Activated CD4-positive, alpha-beta T cell treated with anti-CD3 and anti-CD28 coated beads for 4 hours (primary cell): ENCODE results near the gene RAPH1.
"Not testable (repeated sequence)": the region's sequence is repeated elsewhere in the genome, so short reads cannot be mapped to it uniquely, and the experiment has no call there.

Experiments used
- DNase-seq, 2 donors: peaks; one replicate each; pipeline ENCODE4 v3.0.0-alpha.2; 2020

Gene RAPH1

DNA sequence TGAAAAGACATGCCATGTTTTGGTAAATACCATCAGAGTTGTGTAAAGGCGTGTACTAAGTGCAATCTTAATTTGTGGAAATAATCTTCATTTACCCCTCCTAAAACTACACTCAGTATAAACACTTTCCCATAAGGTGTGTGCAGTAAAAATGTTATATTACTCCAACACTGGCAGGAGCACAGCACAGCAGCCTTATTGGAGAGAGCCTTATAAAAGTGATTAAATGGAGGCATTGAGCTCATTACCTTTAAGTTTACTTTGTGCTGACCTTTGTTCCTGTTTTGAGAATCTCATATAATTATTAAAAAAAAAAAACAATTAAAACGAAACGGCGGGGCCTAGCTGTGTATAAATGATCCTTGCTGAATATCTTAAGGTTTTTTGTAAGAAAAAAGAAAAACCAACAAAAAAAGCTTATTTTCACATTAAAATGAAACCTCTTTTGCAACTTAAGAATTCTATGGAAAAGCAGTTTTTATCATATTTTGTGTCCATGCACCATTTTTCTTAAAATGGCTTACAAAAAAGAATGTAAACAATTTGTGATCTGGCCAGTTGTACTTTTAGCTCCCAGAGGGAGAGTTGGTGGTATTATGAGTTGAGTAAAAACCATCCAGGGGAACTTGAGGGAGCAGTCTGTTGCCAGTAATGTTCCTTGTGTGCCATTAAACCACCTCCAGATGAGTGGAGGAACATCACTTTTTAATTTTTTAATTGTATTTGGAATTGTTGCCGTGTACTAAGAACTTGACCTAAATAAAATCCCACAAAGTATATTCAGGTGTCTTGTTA is 103.5 kb downstream of the RAPH1 start:
- no peak for DNase-seq

DNA sequence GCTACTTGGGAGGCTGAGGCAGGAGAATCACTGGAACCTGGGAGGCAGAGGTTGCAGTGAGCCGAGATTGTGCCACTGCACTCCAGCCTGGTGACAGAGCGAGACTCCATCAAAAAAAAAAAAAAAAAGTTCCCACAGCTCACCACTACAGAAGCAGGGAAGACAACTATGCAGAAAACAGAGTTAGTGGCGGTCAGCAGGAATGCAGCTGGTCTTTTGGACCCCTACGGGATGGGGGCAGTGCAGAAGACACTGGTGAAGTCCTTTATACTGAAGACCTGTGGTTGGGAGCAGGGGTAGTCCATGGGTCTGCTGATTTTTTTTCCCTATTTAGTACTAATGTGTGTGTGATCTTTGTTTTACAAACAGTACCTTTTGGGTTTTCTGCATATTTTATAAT is 105.5 kb downstream of the RAPH1 start:
- DNase-seq = not testable (repeated sequence)

DNA sequence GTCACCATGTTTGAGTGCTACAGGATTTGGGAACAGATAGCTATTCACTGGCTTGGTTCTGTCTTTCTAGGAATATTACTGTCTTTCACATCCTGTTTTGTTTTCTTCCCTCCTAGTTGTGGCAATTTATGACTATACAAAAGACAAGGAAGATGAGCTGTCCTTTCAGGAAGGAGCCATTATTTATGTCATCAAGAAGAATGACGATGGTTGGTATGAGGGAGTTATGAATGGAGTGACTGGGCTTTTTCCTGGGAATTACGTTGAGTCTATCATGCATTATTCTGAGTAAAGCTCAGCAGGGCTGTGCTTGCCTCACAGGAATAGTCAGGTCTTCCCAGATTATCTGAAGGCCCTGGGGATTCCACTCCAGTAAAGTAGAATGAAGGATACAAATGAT is 108.0 kb downstream of the RAPH1 start:
- no peak for DNase-seq

DNA sequence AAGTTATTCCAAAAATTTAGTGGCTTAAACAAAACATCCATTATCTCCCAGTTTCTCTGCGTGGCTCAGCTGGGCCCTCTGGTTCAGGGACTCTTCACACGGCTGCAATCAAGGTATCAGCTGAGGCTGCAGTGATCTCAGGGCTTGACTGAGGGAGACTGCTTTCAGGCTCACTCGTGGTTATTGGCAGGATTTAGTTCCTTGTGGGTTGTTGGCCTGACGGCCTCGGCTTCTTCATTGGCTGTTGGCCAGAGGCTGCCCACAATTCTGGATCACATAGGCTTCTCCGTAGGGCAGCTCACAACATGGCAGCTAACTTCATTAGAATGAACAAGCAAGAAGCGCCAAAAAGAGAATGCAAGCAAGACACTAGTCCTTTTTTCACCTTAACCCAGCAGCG is 116.8 kb downstream of the RAPH1 start:
- DNase-seq = no peak

DNA sequence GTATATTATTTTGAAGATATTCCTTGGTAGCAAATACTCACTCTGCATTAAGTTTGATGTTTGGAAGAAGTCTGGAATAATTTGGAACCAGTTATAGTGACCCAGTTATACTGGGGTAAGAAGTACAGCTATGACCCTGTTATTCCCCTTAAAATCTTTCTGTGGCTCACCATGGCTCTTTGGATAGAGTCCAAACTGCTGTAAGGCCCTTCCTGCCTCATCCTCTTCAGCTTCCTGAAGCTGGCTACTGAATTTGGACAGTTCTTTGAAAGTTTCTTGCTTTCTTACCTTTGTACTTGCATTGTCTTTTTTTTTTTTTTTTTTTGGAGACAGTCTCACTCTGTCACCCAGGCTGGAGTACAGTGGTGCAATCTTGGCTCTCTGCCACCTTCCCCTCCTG is 121.3 kb downstream of the RAPH1 start:
- DNase-seq = no peak

DNA sequence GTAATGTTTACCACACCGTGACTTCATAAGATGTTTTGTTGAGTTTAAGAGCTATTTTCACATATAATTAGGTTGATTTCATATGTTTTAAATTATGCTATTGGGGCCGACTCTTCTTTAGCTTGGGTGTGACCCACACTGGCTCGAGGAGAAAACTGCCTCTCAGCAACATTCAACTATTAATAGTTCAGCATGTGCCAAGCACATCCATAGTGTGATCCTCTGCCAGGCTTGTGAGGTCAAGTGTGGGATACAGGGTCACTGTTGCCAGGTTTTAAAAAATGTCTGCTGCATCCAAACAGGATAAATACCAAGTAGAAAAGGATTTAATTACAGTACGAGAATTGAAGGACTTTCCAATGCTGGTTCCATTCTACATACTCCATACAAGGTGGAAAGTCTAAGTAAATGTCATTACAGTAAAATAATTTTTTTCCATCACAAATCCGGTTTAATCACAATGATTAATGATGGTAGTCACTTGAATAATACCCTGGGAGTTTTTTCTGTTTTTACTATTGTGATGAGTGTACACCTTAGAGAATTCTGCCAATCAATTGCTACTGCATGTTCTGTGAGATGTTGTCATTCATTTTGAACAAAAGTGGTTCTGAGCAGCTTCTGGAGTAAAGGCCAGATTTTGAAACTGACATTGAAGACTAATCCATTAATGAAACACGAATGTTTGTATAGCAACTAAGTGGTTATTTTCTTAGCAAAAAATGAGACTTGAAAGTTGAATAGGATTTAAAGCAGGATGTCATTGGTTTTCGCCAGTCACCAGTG is 122.4 kb downstream of the RAPH1 start:
- DNase-seq = no peak

DNA sequence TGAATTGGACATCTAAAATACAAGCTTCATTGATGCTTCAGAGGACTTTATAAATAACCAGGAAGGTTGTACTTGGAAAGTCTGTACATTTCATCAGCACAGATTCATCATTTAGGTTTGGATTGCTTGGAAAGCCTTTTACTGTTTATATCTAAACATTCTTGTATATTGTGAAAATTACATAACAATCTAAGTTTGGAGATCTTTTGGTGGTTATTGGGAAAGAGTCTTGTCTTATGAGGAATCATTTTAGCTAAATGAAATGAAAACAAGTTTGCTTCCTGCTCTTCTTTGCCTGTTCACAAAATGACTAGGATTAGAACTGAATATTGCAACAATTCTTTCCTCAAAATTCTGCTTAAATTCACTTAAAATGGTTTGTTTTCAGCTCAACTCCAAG is 127.6 kb downstream of the RAPH1 start:
- no peak for DNase-seq

DNA sequence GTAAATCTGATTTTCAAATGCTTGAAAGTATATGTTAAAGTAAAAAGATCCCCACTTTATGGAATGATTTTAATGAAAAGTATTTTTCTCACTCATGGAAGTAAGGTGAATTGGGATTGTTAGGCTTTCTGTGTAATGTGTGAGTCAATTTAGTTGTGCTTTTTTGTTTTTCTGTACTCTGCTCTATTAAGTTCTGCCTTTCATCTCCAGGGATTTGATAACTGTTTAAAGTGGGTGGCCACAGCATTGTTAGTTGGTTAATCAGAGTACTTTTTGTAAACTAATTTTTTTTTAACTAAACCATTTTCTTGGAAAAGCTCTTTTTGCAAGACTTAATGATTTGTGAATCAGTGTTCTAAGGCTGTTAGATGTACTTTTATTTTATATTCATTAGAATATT is 130.1 kb downstream of the RAPH1 start:
- DNase-seq = no peak

DNA sequence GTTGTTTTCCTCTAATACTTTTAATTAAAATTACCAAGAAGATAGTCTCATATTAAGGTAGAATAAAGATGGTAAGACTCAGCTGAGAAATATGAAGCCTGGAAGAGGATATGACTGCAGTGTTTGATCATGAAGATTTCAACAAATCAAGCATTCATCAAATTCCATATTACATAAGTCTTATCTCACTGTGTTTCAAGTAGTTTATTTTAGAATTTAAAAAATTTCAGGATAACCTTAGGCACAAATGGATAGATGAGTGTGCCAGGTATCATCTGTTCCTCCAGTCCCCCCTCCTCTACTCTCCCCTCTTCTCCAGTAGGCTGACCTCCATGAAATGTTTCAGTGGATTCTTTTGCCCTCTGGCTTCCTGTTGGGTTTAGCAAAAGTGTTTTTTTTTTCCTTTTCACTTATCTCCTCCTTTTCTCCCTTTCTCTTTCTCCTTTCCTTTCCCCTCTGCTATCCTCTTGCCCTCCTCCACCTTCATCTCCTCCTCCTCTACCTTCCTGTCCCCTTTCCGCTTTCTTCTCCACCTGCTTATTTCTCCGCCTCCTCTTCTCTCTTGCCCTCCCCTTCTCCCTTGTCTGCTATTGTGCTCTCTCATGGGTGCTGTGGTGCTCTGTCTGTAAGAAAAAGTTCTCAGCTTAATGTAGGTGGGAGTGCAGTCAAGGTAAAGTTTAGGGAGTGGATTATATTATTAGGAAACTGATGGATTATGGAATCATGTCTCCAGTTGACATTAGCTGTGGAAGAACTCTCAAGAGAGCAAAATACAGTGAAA is 134.1 kb downstream of the RAPH1 start:
- DNase-seq = no peak

DNA sequence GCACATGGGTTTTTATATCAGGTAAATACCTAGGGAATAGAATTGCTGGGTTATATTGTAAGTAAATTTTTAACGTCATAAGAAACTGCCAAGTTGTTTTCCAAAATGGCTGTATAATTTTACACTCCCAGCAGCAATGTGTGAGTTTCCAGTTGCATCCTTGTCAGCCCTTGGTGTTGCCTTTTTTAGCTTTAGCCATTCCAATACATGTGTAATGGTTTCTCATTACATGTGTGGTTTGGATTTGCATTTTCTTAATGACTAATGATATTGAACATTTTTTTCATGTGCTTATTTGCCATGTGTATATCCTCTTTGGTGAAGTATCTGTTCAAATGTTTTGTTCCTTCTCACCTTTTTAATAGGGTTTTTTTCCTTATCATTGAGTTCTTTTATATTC is 136.1 kb downstream of the RAPH1 start:
- no peak for DNase-seq

DNA sequence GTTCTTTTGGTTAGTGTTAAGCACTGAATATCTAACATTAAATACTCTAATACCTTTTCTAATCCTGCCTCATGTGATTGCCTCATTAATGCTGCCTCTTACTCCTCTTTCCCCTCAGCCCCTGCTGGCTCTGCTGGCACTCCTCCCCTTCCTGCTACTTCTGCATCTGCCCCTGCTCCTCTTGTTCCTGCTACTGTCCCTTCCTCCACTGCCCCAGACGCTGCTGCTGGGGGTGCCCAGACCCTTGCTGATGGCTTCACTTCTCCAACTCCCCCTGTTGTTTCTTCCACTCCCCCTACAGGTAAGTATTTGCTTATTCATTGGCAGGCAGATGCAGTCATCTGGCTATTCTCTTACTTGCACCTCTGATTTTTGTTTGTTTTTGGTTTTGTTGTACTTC is 138.4 kb downstream of the RAPH1 start:
- no peak for DNase-seq

DNA sequence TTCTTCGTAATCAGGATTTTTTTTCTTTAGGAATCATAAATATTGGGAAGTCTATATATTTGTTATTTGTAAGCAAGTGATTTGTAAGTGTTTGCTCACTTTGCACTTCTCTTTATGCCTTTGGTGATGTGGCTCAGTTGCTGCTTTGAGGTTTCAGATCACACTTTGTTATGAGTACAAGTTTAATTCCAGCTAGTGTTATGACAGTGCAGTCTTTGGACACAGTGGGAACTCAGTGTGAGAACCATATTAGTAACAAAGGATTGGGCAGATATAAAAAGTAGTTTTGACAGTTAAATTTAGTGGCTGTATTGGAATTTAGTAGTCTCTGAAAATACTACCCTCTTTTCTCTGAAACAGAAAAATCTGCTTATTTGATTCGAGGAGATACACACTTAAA is 139.2 kb downstream of the RAPH1 start:
- DNase-seq = no peak

DNA sequence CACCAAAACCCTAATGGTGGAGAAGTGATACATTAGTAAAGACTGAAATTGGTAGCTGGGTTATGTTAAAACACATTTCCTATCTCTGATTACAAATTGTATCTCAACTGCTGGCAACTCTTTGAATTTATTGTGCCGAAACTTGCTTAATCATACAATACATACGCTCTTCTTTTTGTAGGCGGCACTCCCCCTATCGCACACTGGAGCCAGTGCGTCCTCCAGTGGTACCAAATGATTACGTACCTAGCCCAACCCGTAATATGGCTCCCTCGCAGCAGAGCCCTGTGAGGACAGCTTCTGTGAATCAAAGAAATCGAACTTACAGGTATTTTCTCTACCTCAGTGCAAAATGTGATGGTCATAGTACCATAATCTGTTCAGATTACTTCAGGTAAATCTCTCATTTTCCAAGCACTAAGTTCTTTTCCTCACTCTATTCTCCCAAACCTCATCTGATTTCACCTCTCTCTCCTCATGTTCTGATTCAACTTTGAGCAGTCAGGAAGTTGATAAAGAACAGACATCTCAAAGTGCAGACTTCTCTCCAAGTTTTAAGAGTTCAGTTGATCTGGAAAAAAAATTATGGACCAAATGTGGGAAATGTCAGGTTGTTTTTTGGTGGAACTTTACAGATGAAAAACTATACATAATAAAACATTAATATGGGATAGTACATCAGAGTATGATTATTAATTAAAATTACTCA is 140.4 kb downstream of the RAPH1 start:
- no peak for DNase-seq

DNA sequence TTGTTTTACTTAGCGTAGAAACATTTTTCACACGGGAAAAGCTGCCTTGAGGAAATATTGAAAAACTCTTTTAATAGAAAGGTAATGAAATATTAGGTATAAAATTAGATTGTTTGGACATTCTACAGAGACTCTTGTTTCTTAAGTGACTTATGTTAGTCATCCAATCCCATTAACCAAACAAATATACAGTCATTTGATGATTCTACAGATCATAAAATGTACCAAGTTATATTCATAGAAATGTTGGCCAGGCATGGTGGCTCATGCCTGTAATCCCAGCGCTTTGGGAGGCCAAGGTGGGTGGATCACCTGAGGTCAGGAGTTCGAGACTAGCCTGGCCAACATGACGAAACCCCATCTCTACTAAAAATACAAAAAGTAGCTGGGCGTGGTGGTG is 146.9 kb downstream of the RAPH1 start:
- not testable (repeated sequence) for DNase-seq

DNA sequence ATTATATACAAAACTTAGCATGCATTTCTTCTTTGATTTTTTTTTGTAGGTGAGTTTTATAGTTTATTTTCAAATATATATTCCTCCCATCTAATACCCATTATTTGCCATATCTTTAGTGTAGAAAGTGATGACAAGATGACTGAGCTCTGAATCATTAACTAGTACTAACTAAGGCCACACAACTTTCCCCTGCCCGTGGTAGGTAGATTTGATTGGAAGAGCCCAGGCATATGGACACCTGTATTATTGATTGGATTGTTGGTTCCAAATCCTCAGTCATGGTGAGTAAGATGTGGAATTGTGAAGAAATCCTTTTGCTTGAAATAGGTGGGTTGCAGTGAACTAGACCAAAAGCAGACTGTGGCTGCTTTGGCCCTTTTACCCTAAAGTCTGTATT is 152.1 kb downstream of the RAPH1 start:
- no peak for DNase-seq

DNA sequence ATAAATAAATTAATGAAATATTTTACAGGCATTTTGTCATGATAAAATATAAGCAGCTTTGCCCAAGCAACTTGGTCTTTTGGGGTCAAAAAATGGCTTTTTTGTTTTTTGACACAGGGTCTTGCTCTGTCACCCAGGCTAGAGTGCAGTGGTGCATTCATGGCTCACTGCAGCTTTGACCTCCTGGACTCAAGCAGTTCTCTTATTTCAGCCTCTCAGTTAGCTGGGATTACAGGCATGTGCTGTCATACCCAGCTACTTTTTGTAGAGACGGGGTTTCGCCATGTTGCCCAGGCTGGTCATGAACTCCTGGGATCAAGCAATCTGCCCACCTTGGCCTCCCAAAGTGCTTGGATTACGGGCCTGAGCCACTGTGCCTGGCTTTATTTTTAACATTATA is 155.9 kb downstream of the RAPH1 start:
- DNase-seq = no peak

DNA sequence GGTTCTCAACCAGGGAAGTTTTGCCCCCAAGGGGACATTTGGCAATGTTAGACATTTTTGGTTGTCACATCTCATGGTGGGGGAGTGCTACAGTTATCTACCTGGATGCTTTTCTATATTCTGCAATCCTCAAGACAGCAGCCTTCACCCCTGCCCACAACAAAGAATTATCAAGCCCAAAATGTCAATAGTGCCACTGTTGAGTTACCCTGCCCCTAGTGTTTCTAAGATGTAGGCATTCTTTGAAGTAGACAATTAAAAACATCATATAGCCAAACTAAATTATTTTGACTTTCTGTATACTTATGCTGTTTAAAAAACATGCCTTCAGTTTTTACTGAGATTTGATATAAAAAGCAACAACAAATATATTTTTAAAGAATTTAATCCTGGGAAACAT is 158.9 kb downstream of the RAPH1 start:
- no peak for DNase-seq

DNA sequence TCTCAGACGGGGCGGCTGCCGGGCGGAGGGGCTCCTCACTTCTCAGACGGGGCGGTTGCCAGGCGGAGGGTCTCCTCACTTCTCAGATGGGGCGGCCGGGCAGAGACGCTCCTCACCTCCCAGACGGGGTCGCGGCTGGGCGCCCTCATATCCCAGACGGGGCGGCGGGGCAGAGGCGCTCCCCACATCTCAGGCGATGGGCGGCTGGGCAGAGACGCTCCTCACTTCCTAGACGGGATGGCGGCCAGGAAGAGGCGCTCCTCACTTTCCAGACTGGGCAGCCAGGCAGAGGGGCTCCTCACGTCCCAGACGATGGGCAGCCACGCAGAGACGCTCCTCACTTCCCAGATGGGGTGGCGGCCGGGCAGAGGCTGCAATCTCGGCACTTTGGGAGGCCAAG is 162.4 kb downstream of the RAPH1 start:
- DNase-seq = not testable (repeated sequence)

DNA sequence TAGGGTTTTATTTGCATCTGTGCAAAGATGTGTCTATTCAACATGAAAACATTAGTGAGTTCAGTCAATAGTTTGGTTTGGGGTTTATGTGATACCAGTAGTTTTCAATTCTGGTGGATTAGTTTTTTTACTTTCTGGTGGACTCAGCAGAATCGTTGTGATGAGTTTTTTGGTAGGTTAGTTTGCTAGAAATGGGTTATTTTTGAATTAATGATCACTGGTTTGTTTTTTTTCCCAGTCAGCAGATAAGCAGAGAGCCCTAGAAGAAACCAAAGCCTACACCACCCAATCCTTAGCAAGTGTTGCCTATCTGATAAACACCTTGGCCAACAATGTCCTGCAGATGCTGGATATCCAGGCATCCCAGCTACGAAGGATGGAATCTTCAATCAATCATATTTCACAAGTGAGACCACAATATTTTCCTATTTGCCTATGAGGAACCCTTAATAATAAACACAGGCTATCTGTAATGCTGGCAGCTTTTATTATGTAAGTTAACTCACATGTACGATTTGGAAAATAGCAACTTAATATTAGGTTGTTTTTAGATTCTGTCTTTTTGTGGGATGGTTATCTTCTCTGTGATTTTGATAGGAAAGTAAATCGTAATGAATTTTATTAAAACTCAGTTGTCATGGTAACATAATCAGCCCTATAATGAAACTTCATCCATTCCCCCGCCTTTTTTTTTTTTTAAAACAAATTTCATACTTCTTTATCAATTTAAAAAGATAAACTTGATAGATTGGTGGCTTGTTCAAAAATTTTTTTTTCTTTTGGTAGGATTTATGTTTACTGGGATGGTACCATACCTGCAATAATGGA is 168.2 kb downstream of the RAPH1 start:
- DNase-seq = no peak

DNA sequence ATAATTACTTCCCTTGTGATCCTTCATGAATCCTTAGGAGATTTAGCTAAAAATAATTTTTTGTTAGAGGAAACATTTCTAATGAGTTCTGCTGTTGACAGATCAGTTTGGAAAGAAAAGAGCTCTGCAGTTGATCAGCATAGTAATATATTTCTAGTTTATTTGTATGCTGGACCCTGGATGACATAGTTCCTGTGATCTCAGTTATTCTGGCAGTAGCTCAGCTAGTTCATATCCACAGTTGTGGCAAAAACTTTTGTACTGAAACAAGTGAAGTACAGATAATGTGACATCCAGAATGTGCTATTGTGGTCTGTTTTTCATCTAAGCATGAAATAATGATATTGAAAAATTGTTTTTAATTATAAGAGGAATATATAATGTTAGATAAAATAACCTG is 173.2 kb downstream of the RAPH1 start:
- no peak for DNase-seq

DNA sequence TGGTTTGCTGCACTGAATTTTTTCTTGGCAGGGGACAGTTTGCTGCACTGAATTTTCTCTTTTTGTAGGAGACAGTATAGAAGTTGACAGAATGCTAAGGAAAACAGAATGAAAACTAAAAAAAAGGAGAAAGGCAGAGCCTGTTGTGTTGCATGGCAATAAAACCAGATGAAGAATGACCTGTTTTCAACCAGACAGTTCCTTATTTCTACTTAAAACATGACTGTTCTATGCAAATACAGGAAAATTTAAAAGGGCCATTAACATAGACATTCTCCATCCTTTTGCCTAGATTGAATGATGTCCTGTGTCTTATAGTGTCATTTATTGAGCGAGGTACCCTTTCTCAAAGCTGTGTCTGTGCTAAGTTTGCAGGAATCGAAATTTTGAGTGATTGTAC is 173.6 kb downstream of the RAPH1 start:
- DNase-seq = no peak

DNA sequence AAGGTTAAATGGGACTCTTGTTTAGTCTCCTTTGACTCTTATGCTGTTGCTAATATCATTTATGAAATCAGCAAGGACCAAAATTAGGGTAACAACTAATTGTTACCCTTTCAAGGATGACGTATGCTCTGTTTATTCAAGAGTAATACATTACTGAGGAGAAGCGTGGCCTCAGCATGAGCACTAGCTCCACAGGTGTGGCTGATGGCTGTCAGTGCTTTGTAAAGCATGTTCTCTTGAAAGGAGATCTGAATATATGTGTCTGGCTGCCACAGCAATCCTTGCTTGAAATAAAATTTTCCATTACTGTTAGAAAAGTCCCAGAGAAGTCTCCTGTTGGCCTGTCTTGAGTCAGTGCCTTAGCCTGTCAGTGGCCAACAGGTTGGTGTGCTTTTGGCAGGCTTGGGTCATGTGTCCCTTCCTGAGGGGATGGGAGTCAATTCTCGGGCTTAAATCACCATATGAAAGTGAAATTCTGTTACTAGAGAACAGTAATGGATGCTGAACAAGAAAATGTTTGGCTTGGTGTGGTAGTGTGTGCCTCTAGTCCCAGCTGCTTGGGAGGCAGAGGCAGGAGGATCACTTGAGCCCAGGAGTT is 174.2 kb downstream of the RAPH1 start:
- DNase-seq = no peak
